Measurements from ENCODE around the gene SERTAD4.

GRCh38 chr1:210214573-210215409, 17.8 kb upstream of the SERTAD4 start:
- TF ChIP-seq CTCF (IDR thresholded peaks at IDR 0.05; ENCODE audit: low read depth, low read length, missing input control) (no peak), TAF1 (conservative IDR thresholded peaks at IDR 0.05) (no peak), ATF3 (IDR thresholded peaks at IDR 0.05) (no peak), FOXA2 (IDR thresholded peaks at IDR 0.05) (no peak), EGR1 (IDR thresholded peaks at IDR 0.05; ENCODE audit: low read depth in 2 of 2) (no peak), JUND (IDR thresholded peaks at IDR 0.05) (no peak)
